SJCRH30 (cell line): ENCODE measurements around the gene SDCBP2. TPM values are rescaled to one million over a fixed set of nuclear protein-coding genes. Genes with fewer than 3 reads are reported as not detected.

Source experiments
- DNase-seq, 2 experiments: peaks; one replicate each; pipeline ENCODE4 v3.0.0-alpha.2; 2015 to 2020
- H3K27ac ChIP-seq: fragments of 250-450 bp; sonication (Bioruptor Pico); 2 replicates; pipeline ENCODE4 v1.5.1; 2020; ENCODE audit warnings: mild to moderate bottlenecking, moderate library complexity
- H3K27me3 ChIP-seq: fragments of 250-450 bp; sonication (Bioruptor Pico); 2 replicates; pipeline ENCODE4 v1.5.1; 2020; ENCODE audit warnings: mild to moderate bottlenecking, moderate library complexity
- H3K36me3 ChIP-seq: fragments of 250-450 bp; sonication (Bioruptor Pico); 2 replicates; pipeline ENCODE4 v1.5.1; 2020; ENCODE audit warnings: mild to moderate bottlenecking, moderate library complexity
- H3K4me1 ChIP-seq: fragments of 250-450 bp; sonication (Bioruptor Pico); 2 replicates; pipeline ENCODE4 v1.5.1; 2020; ENCODE audit warnings: mild to moderate bottlenecking, moderate library complexity
- H3K4me3 ChIP-seq: fragments of 250-450 bp; sonication (Bioruptor Pico); 2 replicates; pipeline ENCODE4 v1.5.1; 2020; ENCODE audit warnings: mild to moderate bottlenecking, moderate library complexity
- H3K9me3 ChIP-seq: fragments of 250-450 bp; sonication (Bioruptor Pico); replicated peaks from 2 replicates; pipeline ENCODE4 v1.5.1; 2020; ENCODE audit warnings: mild to moderate bottlenecking, moderate library complexity
- total RNA-seq: library from RNA; depleted of rRNA; stranded (reverse); fragments of >200 nt; shearing (Covaris generic); gene quantifications from 2 replicates; pipeline ENCODE4 v1.2.3, GENCODE V29; 2014

The SDCBP2 gene
- total RNA-seq, 1 experiment from 2014 or later: 0.71 TPM

DNA sequence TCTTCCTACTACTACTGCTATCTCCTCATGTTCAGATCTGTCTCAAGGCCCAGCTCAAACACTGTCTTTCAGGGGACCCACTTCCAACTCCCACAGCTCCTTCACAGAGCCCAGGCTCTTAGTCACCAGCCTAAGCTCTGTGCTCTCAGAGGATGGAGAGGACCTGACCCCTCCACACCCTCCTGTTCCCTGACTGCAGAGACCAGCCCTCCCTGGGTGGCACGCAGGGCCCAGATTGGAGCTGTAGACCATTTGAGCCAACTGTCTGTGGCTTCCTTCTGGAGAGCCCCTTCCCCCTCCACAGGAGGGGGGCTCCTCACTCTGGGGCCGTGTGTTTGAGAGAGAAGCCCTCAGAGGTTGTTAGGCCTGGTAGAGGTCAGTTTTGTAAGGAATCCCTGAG, 53.0 kb downstream of the SDCBP2 start:
- DNase-seq: no peak
- Histone ChIP-seq H3K4me1 (peaks cover 32% of the 10 kb centered on the region), H3K36me3 (no peaks in the 10 kb centered on the region), H3K27me3 (no peaks in the 10 kb centered on the region), H3K9me3 (no peaks in the 10 kb centered on the region), H3K27ac (no peak overlapping the region), H3K4me3 (no peak overlapping the region)

GRCh38 chr20:1274485-1275311, 54.2 kb downstream of the SDCBP2 start:
- no peaks in the 10 kb centered on the region for H3K27me3 ChIP-seq
- no peaks in the 10 kb centered on the region for H3K9me3 ChIP-seq
- no peaks in the 10 kb centered on the region for H3K36me3 ChIP-seq
- peaks cover 32% of the 10 kb centered on the region for H3K4me1 ChIP-seq
- H3K27ac ChIP-seq: no peak overlapping the region
- peak; percentile 37 to 58 for DNase-seq
- H3K4me3 ChIP-seq: no peak overlapping the region

DNA sequence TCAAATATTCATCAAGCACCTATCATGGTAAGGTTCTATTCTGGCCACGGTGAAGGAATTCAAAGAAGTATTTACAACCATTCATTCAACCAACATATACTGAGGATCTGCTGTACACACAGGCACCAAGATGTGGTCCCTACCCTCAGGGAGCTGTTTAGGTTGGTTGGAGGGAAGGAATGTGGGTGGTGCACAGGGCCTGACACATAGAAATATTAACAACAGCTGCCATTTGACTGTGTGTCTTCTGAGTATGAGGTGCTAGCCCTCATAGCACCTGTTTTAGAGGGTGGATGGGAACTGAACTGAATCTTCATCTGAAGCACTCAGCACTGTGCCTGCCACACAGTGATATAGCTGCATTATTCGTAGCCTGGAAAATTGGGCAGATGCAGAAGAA, 55.6 kb downstream of the SDCBP2 start:
- Histone ChIP-seq H3K27me3 (no peaks in the 10 kb centered on the region), H3K9me3 (no peaks in the 10 kb centered on the region), H3K36me3 (no peaks in the 10 kb centered on the region), H3K4me1 (peaks cover 32% of the 10 kb centered on the region), H3K27ac (peak overlapping the region; percentile 33; the same call in 1 of the 2 replicates), H3K4me3 (no peak overlapping the region)
- peak; percentile 76 to 86 for DNase-seq

DNA sequence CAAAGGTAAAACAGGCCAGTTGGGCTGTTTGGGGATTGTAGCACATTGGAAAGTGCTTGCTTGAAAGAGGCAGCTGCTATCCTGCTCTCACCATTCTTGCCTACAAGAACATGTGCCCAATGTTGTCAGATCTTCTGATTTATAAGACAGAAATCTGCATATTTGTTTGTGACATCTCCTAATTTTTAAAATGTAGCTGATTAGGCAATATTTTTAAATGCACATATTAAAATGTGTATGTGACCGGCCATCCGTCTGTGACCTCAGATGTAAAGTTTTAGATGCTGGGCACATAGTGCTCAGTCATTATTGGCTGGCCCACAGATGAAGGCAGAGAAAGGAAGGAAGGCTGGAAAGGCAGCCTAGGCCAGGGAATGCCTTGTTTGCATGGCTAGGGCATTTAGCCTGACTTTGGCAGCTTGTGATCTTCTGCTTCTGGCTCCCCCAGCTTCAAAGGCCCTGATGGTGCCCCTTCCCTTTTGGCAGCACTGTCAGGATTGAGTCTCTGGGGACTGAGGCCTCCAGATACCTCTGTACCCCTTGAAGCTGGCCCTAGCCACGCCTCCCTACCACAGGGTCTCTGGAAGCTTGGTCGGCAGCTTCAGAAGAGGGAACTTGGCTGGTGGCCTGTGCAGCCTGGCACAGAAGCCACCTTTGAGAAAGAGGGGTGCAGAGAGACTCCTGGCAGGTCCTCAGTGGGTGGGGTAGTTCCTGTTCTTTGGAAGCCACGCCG, 56.4 kb downstream of the SDCBP2 start:
- Histone ChIP-seq H3K27me3 (no peaks in the 10 kb centered on the region), H3K27ac (peak overlapping the region; percentile 33; the same call in 1 of the 2 replicates), H3K9me3 (no peaks in the 10 kb centered on the region), H3K4me3 (no peak overlapping the region), H3K36me3 (no peaks in the 10 kb centered on the region), H3K4me1 (peaks cover 32% of the 10 kb centered on the region)
- DNase-seq: no peak

- Histone ChIP-seq H3K9me3 (no peaks in the 10 kb centered on the region), H3K27ac (no peak overlapping the region)
Measured at GRCh38 chr20:1269850-1270249, 59.1 kb downstream of the SDCBP2 start.

GRCh38 chr20:1269235-1269634, 59.7 kb downstream of the SDCBP2 start:
- H3K27ac ChIP-seq: no peak overlapping the region
- no peak for DNase-seq

More at GRCh38 chr20:1269850-1270249, 59.1 kb downstream of the SDCBP2 start:
- no peak for DNase-seq
- H3K36me3 ChIP-seq: no peaks in the 10 kb centered on the region
- no peak overlapping the region for H3K4me3 ChIP-seq
- peaks cover 30% of the 10 kb centered on the region for H3K4me1 ChIP-seq
- H3K27me3 ChIP-seq: no peaks in the 10 kb centered on the region

GRCh38 chr20:1267809-1268374, 61.0 kb downstream of the SDCBP2 start:
- H3K27me3 ChIP-seq: no peaks in the 10 kb centered on the region
- no peak overlapping the region for H3K4me3 ChIP-seq
- no peak for DNase-seq
- peaks cover 11% of the 10 kb centered on the region for H3K4me1 ChIP-seq
- no peaks in the 10 kb centered on the region for H3K36me3 ChIP-seq
- no peaks in the 10 kb centered on the region for H3K9me3 ChIP-seq
- H3K27ac ChIP-seq: no peak overlapping the region

More at GRCh38 chr20:1269235-1269634, 59.7 kb downstream of the SDCBP2 start:
- peaks cover 24% of the 10 kb centered on the region for H3K4me1 ChIP-seq
- no peaks in the 10 kb centered on the region for H3K36me3 ChIP-seq
- H3K27me3 ChIP-seq: no peaks in the 10 kb centered on the region
- no peaks in the 10 kb centered on the region for H3K9me3 ChIP-seq
- H3K4me3 ChIP-seq: no peak overlapping the region

DNA sequence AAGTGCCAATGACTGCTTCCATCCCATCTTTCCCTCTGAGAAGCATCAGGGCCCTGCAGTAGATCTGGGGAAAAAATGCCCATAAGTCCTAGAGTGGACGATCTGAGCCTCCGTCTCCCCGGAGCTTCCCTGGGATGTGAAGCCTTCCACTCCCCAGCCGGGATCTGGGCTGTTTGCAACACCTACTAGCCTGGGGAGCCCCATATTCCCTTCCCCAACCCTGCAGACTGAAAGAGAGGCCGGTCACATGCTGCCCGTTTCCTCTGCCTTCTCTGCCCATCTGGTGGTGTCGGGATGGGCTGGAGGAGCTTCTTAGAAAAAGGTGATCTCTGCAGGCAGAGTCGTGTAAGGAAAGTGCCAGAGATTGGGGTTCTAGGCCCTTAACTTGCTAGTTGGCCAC, 61.8 kb downstream of the SDCBP2 start:
- Histone ChIP-seq H3K4me3 (no peak overlapping the region), H3K9me3 (no peaks in the 10 kb centered on the region), H3K4me1 (0 out of 2 replicates have a peak, but pooled peaks cover 4% of the 10 kb centered on the region), H3K36me3 (no peaks in the 10 kb centered on the region), H3K27me3 (no peaks in the 10 kb centered on the region), H3K27ac (no peak overlapping the region)
- DNase-seq: no peak

DNA sequence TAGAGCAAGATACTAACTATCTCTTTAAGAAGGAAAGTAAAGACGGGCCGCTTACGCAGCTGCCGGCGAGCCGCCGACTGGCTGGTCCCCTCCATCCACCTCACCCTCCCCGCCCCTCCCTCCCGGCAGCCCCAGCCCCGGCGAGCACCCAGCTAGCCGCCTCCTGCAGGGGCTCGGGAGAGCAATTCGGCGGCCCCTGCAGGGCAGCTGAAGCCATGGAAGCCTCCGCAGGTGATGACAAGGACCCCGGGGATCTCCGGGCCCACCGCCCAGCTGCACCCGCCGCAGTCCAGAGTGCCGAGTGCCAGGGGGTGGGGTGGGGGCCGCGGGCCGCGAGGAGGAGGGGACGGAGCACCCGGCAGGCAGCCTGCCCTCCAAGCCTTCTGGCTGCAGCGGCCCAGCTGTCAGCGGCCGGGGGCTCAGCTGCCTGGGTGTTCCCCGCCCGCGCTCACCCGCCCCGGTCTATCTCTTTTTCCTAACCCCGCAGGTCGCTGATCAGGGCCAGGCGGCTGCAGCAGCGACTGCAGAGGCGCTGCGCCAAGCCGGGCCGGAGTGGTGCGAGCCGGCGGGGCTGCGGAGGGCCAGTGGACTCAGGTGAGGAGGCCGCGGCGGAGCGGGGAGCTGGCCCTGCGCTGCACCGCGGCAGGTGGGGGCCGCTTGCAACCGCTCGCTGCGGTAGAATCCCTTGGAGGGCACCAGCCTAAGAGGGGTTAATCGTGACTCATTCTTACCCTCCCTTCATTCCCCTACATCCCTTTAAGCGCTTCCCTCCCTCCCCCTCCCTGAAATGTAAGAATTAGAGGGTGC, 62.6 kb downstream of the SDCBP2 start, which contains the start of gene SNPH:
Gene SNPH, plus strand, starts transcription at position 128 of the 807 bp plus-strand sequence. CDS start 29,946 bp downstream, outside the sequence.
- no peaks in the 10 kb centered on the region for H3K36me3 ChIP-seq
- H3K4me1 ChIP-seq: 0 out of 2 replicates have a peak, but pooled peaks cover 4% of the 10 kb centered on the region
- peak; percentile 78 to 80 for DNase-seq
- H3K27me3 ChIP-seq: no peaks in the 10 kb centered on the region
- H3K4me3 ChIP-seq: peak within 1 kb of the TSS; percentile 61
- H3K9me3 ChIP-seq: no peaks in the 10 kb centered on the region
- H3K27ac ChIP-seq: peak within 1 kb of the TSS; percentile 4; the same call in 1 of the 2 replicates

DNA sequence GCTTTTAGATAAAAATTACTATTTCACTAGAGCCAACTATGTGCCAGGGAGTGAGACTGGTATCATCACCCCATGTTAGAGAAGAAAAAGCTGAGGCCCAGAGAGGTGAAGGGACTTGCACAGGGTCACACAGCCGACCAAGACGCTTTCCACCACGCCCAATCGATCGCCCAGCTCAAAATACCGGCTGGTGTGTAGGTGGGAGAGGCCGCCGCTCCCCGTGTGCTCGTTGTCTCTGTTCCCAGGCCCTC, 63.1 kb downstream of the SDCBP2 start:
- 0 out of 2 replicates have a peak, but pooled peaks cover 4% of the 10 kb centered on the region for H3K4me1 ChIP-seq
- DNase-seq: no peak
- H3K4me3 ChIP-seq: peak overlapping the region; percentile 61
- H3K27ac ChIP-seq: peak overlapping the region; percentile 4; the same call in 1 of the 2 replicates
- no peaks in the 10 kb centered on the region for H3K36me3 ChIP-seq
- H3K9me3 ChIP-seq: no peaks in the 10 kb centered on the region
- 0 out of 2 replicates have a peak, but pooled peaks cover 2% of the 10 kb centered on the region for H3K27me3 ChIP-seq

GRCh38 chr20:1265226-1265915, 63.6 kb downstream of the SDCBP2 start:
- peak overlapping the region; percentile 61 for H3K4me3 ChIP-seq

GRCh38 chr20:1264727-1265126, 64.2 kb downstream of the SDCBP2 start:
- no peak for DNase-seq
- no peak overlapping the region for H3K27ac ChIP-seq
- H3K4me3 ChIP-seq: no peak overlapping the region
- H3K9me3 ChIP-seq: no peaks in the 10 kb centered on the region
- H3K36me3 ChIP-seq: no peaks in the 10 kb centered on the region
- H3K4me1 ChIP-seq: 0 out of 2 replicates have a peak, but pooled peaks cover 4% of the 10 kb centered on the region
- 0 out of 2 replicates have a peak, but pooled peaks cover 4% of the 10 kb centered on the region for H3K27me3 ChIP-seq

More at GRCh38 chr20:1265226-1265915, 63.6 kb downstream of the SDCBP2 start:
- no peaks in the 10 kb centered on the region for H3K9me3 ChIP-seq
- no peaks in the 10 kb centered on the region for H3K36me3 ChIP-seq
- peak overlapping the region; percentile 4; the same call in 1 of the 2 replicates for H3K27ac ChIP-seq
- DNase-seq: no peak
- H3K4me1 ChIP-seq: 0 out of 2 replicates have a peak, but pooled peaks cover 4% of the 10 kb centered on the region
- H3K27me3 ChIP-seq: 0 out of 2 replicates have a peak, but pooled peaks cover 4% of the 10 kb centered on the region

GRCh38 chr20:1263853-1264252, 65.1 kb downstream of the SDCBP2 start:
- Histone ChIP-seq H3K36me3 (no peaks in the 10 kb centered on the region), H3K27ac (no peak overlapping the region), H3K4me1 (0 out of 2 replicates have a peak, but pooled peaks cover 4% of the 10 kb centered on the region), H3K9me3 (no peaks in the 10 kb centered on the region), H3K27me3 (0 out of 2 replicates have a peak, but pooled peaks cover 4% of the 10 kb centered on the region), H3K4me3 (no peak overlapping the region)
- no peak for DNase-seq
